Gastroesophageal sphincter (tissue), 4 donors: ENCODE data around the gene WNK3. TPM values are rescaled to one million over a fixed set of nuclear protein-coding genes. Genes with fewer than 3 reads are reported as not detected.
"Not testable (repeated sequence)": the region's sequence is repeated elsewhere in the genome, so short reads cannot be mapped to it uniquely, and the experiment has no call there.

ENCODE experiments used
- ATAC-seq: fragments of 150-250 bp; one replicate; pipeline ENCODE4 v1.9.1; 2016; ENCODE audit warnings: mild to moderate bottlenecking, moderate library complexity
- H3K27ac ChIP-seq, 4 donors: fragments of 200-600 bp; sonication (generic) in 3 of 4; 1 replicate in 3 of 4; 2 replicates in 1 of 4; pipeline ENCODE4 v1.5.1; 2016 to 2019
- H3K27me3 ChIP-seq: fragments of 200-600 bp; sonication (generic); one replicate; pipeline ENCODE4 v1.5.1; 2019
- H3K36me3 ChIP-seq, 2 donors: fragments of 200-600 bp; sonication (generic); one replicate each; pipeline ENCODE4 v1.5.1; 2019; ENCODE audit warnings: control low read depth in 1 of 2
- H3K4me1 ChIP-seq, 3 donors: fragments of 200-600 bp; sonication (generic); 1 replicate in 2 of 3; 2 replicates in 1 of 3; pipeline ENCODE4 v1.5.1; 2016 to 2019; ENCODE audit warnings: control low read depth in 2 of 3
- H3K4me3 ChIP-seq, 2 donors: fragments of 200-600 bp; sonication (generic); one replicate each; pipeline ENCODE4 v1.5.1; 2019; ENCODE audit warnings: mild to moderate bottlenecking in 1 of 2, moderate library complexity in 1 of 2
- H3K9me3 ChIP-seq, 3 donors: fragments of 200-600 bp; sonication (generic); one replicate each; pipeline ENCODE4 v1.5.1; 2017 to 2019; ENCODE audit warnings: control low read depth in 2 of 3
- CTCF ChIP-seq, 4 experiments: fragments of 200-600 bp in 2 of 4; fragments of 450-650 bp in 2 of 4; sonication (generic) in 1 of 4; IDR thresholded peaks; one replicate each; pipeline ENCODE4 v1.5.1; 2017 to 2019; ENCODE audit warnings: antibody characterized with exemption in 4 of 4, mild to moderate bottlenecking in 2 of 4, moderate library complexity in 2 of 4
- EP300 ChIP-seq: sonication (generic); formaldehyde crosslinking; IDR thresholded peaks from one replicate; pipeline ENCODE4 v1.6.1; 2017; ENCODE audit warnings: antibody characterized with exemption, mild to moderate bottlenecking
- POLR2A ChIP-seq, 2 donors: fragments of 450-650 bp; IDR thresholded peaks; one replicate each; pipeline ENCODE4 v1.6.1; 2017; ENCODE audit warnings: antibody characterized with exemption in 2 of 2, mild to moderate bottlenecking in 2 of 2, moderate library complexity in 1 of 2
- POLR2AphosphoS5 ChIP-seq: sonication (generic); formaldehyde crosslinking; IDR thresholded peaks from one replicate; pipeline ENCODE4 v1.6.1; 2017; ENCODE audit warnings: antibody characterized with exemption
- WGBS, 2 donors: methylation state at CpG; one replicate each; pipeline ENCODE4 v1.1.5; 2018; ENCODE audit warnings: low coverage in 1 of 2; 5-methylcytosine and 5-hydroxymethylcytosine counted together
- total RNA-seq, 4 donors: library from RNA; depleted of rRNA; stranded (reverse); fragments of >200 nt; gene quantifications; one replicate each; pipeline ENCODE4 v1.1.0, GENCODE V29; 2016

The WNK3 gene
- total RNA-seq, 4 donors from 2014 or later, result 1.9 to 4.3 (median 3.0) TPM

DNA sequence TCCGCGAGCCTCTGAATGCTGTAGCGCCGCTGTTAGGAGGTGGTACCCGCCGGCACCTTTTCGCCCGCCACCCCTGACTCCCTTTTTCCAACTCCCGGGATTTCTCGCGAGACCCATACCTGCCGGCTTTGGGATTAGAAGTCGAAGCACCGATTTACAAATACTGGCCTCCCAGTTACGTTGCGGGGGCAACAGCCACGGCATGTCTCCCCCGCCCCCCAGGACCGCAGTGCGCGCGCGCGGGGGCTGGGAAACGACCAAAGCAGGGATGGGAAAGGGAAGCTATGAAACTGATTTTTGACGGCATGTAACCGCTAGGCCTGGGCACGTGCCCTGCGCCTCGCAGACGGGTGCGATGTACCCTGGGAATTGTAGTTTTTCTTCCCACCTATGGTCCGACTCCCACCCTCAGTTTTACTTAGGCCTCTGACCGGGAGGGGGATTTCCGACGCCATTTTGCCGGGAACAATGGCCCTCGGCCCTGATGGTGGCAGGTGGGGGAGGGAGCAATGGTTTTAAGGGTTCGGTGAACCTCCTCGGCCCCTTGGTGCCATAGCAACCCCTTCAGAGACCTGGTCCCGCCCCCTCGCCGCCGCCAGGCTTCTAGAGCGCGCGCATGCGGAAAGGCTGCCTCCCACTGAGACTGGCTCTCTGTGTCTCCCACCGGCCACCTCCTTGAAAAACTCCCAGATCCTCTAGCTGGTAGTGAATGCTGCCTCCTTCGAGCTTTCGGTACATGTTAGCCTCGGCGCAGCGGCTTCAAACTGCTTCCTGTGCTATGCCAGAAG lies 772 bp upstream of the WNK3 start:
- Histone ChIP-seq H3K4me3 (peak overlapping the region; percentile 57 to 58), H3K27ac (peak overlapping the region; percentile 51 to 80 (median 79)), H3K4me1 (peaks cover 0 to 10% (median 3%) of the 10 kb centered on the region in 3 donors), H3K36me3 (no peaks in the 10 kb centered on the region), H3K27me3 (no peaks in the 10 kb centered on the region), H3K9me3 (no peaks in the 10 kb centered on the region)
- TF ChIP-seq EP300, result no peak
- TF ChIP-seq POLR2A (IDR thresholded peaks at IDR 0.05), result no peak
- TF ChIP-seq CTCF (IDR thresholded peaks at IDR 0.05), result no peak
- TF ChIP-seq POLR2AphosphoS5, result no peak
- peak; percentile 48 for ATAC-seq
- WGBS, 2 donors, result no CpG with 5 or more reads among the region's 54 CpGs

DNA sequence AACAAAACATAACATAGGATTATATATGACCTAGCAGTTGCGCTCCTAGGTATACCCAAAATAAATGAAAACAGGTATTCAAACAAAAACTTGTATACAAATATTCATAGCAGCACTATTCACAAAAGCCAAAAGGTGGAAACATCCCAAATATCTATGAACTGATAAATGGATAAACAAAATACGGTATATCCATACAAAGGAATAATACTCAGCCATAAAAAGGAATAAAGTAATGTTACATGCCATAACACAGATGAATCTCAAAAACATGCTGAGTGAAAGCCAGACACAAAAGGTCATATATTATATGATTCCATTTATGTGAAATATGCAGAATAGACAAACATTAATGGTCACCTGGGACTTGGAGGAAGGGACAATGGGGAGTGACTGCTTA lies 5.2 kb downstream of the WNK3 start:
- no peak for TF ChIP-seq CTCF (IDR thresholded peaks at IDR 0.05)
- TF ChIP-seq POLR2AphosphoS5, result no peak
- TF ChIP-seq EP300, result no peak
- no peak for TF ChIP-seq POLR2A (IDR thresholded peaks at IDR 0.05)
- no peak overlapping the region for H3K4me3 ChIP-seq
- H3K27ac ChIP-seq, result no peak overlapping the region
- H3K36me3 ChIP-seq, result no peaks in the 10 kb centered on the region
- ATAC-seq, result no peak
- no peaks in the 10 kb centered on the region for H3K27me3 ChIP-seq
- 100% methylated on average over 1 of the region's 2 CpGs; no CpG with 5 or more reads in 1 of the 2 donors for WGBS, 2 donors
- H3K4me1 ChIP-seq, result no peaks in the 10 kb centered on the region
- H3K9me3 ChIP-seq, result no peaks in the 10 kb centered on the region

- H3K27ac ChIP-seq, H3K4me3 ChIP-seq, H3K36me3 ChIP-seq, ATAC-seq, H3K9me3 ChIP-seq, H3K4me1 ChIP-seq, H3K27me3 ChIP-seq: not testable (repeated sequence)
- WGBS, 2 donors, result 100% methylated on average over 2 of the region's 10 CpGs; no CpG with 5 or more reads in 1 of the 2 donors
These were observed 20.5 kb downstream of the WNK3 start for GRCh38 chrX:54337383-54337782.

DNA sequence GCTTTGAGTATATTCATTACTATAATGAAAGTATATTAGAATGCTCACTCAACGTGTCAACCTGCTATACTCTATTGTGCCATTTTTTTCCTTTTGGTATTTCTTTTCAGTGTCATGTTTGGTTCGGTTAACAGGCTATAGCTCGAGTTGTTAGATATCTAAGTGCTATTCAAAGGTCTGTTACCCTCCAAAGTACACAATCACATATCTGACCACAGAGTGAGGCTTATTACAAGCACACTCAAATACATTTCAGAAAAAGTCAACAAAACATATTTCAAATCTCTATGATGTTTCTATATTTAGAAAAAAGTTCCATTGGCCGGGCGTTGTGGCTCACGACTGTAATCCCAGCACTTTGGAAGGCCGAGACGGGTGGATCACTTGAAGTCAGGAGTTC lies 32.8 kb downstream of the WNK3 start:
- Histone ChIP-seq H3K27me3 (no peaks in the 10 kb centered on the region), H3K9me3 (no peaks in the 10 kb centered on the region), H3K4me1 (no peaks in the 10 kb centered on the region), H3K4me3 (no peak overlapping the region), H3K27ac (no peak overlapping the region), H3K36me3 (no peaks in the 10 kb centered on the region)
- no peak for ATAC-seq
- WGBS, 2 donors, result 35 to 36% methylated on average over 2 to 7 of the region's 8 CpGs
- TF ChIP-seq POLR2AphosphoS5 (no peak), EP300 (no peak), POLR2A (IDR thresholded peaks at IDR 0.05) (no peak), CTCF (IDR thresholded peaks at IDR 0.05) (no peak)

- 70 to 75% methylated on average over 1 of the region's 1 CpG for WGBS, 2 donors
- no peaks in the 10 kb centered on the region for H3K9me3 ChIP-seq
- ATAC-seq, result no peak
These were observed 37.8 kb downstream of the WNK3 start for GRCh38 chrX:54320067-54320466.

More at GRCh38 chrX:54320067-54320466, 37.8 kb downstream of the WNK3 start:
- Histone ChIP-seq H3K36me3 (no peaks in the 10 kb centered on the region), H3K4me1 (no peaks in the 10 kb centered on the region), H3K4me3 (no peak overlapping the region), H3K27ac (no peak overlapping the region), H3K27me3 (no peaks in the 10 kb centered on the region)
- TF ChIP-seq POLR2AphosphoS5 (no peak), POLR2A (IDR thresholded peaks at IDR 0.05) (no peak), EP300 (no peak), CTCF (IDR thresholded peaks at IDR 0.05) (no peak)
